Measurements from ENCODE around the gene NFU1.

- TF ChIP-seq POLR2AphosphoS5 (IDR thresholded peaks at IDR 0.05) = no peak
- no peak for TF ChIP-seq POLR2A (IDR thresholded peaks at IDR 0.05)
Observed at GRCh38 chr2:69481421-69481820, 44.2 kb upstream of the NFU1 start.
